Endothelial cell of umbilical vein (primary cell): Measurements from ENCODE around the gene RNF113B. TPM values are rescaled to one million over a fixed set of nuclear protein-coding genes. Genes with fewer than 3 reads are reported as not detected.

Source experiments
- BruUV-seq: library from RNA; stranded (reverse); fragments of 400-500 nt; replicated peaks from 2 replicates; lab custom pipeline; 2021; lab: Mats Ljungman, UMichigan
- CTCF ChIA-PET: fragments of 300-600, 350-600 bp; sonication (Branson Sonifier 250); formaldehyde crosslinking; loops from one replicate; lab custom pipeline; 2021; ENCODE audit warnings: antibody characterized with exemption, inconsistent platforms; lab: Charles Lee
- POLR2A ChIA-PET: fragments of 300-600, 350-600 bp; sonication (Branson Sonifier 250); formaldehyde crosslinking; loops from one replicate; lab custom pipeline; 2021; ENCODE audit warnings: antibody characterized with exemption, inconsistent platforms; lab: Charles Lee
- DNase-seq: peaks from one replicate; pipeline ENCODE4 v3.0.0-alpha.2; 2011; ENCODE audit warnings: low read depth, low spot score
- FAIRE-seq: peaks from 2 replicates; lab custom pipeline; 2011; peaks lifted over from hg19 to GRCh38; lab: Jason Lieb, UNC
- H2AFZ ChIP-seq: 2 replicates; pipeline ENCODE4 v1.6.0; 2012; ENCODE audit warnings: low read depth, low read length, control low read depth, inconsistent platforms
- H3K27ac ChIP-seq: 2 replicates; pipeline ENCODE4 v1.5.1; 2011; ENCODE audit warnings: low read depth, mild to moderate bottlenecking, control low read depth, low read length, moderate library complexity; ENCODE audit not compliant: insufficient read depth
- H3K27me3 ChIP-seq, 2 experiments: 2 replicates each; pipeline versions ENCODE4 v1.6.0 to v1.6.1; 2011; ENCODE audit warnings: low read length in 2 of 2, mixed read lengths in 1 of 2; ENCODE audit not compliant: control insufficient read depth in 2 of 2, insufficient read depth in 2 of 2
- H3K36me3 ChIP-seq, 2 experiments: 2 replicates in 1 of 2; 3 replicates in 1 of 2; pipeline ENCODE4 v1.5.1; 2011; ENCODE audit warnings: low read length in 2 of 2, mild to moderate bottlenecking in 1 of 2, moderate library complexity in 1 of 2; ENCODE audit not compliant: control insufficient read depth in 2 of 2, insufficient read depth in 2 of 2; ENCODE audit errors: extremely low read depth in 1 of 2
- H3K4me1 ChIP-seq: 3 replicates; pipeline ENCODE4 v1.5.1; 2011; ENCODE audit warnings: mild to moderate bottlenecking, low read length; ENCODE audit not compliant: control insufficient read depth, insufficient read depth; ENCODE audit errors: extremely low read depth
- H3K4me2 ChIP-seq: 2 replicates; pipeline ENCODE4 v1.6.1; 2011; ENCODE audit warnings: low read length, control low read depth, mixed read lengths; ENCODE audit not compliant: insufficient read depth
- H3K4me3 ChIP-seq, 3 experiments: fragments of 200-600 bp in 1 of 3; sonication (generic), shearing (Covaris generic) in 1 of 3; replicated peaks in 1 of 3; 2 replicates each; pipeline ENCODE4 v1.5.1; 2011 to 2016; ENCODE audit warnings: control low read depth in 3 of 3, low read length in 3 of 3, mild to moderate bottlenecking in 2 of 3, inconsistent platforms in 1 of 3, low read depth in 1 of 3, moderate library complexity in 1 of 3; ENCODE audit not compliant: insufficient read depth in 1 of 3
- H3K79me2 ChIP-seq: 2 replicates; pipeline ENCODE4 v1.6.0; 2012; ENCODE audit warnings: low read length, inconsistent platforms; ENCODE audit not compliant: control insufficient read depth, insufficient read depth
- H3K9ac ChIP-seq: replicated peaks from 2 replicates; pipeline ENCODE3; 2011; ENCODE audit warnings: low read length, control low read depth; ENCODE audit not compliant: insufficient read depth; ENCODE audit errors: extremely low read depth
- H3K9me1 ChIP-seq: replicated peaks from 3 replicates; pipeline ENCODE4 v1.6.0; 2011; ENCODE audit warnings: mild to moderate bottlenecking, low read length; ENCODE audit not compliant: control insufficient read depth, insufficient read depth; ENCODE audit errors: extremely low read depth
- H3K9me3 ChIP-seq: replicated peaks from 2 replicates; pipeline ENCODE4 v1.5.1; 2012; ENCODE audit warnings: low read length, inconsistent platforms; ENCODE audit not compliant: control insufficient read depth, insufficient read depth
- H4K20me1 ChIP-seq: replicated peaks from 2 replicates; pipeline ENCODE3; 2011; ENCODE audit warnings: mild to moderate bottlenecking, low read length; ENCODE audit not compliant: control insufficient read depth, insufficient read depth; ENCODE audit errors: extremely low read depth
- EZH2 ChIP-seq: IDR thresholded peaks from 2 replicates; pipeline ENCODE4 v1.6.1; 2012; ENCODE audit warnings: borderline replicate concordance, low read depth, mild to moderate bottlenecking, moderate library complexity, low read length, inconsistent platforms; ENCODE audit not compliant: severe bottlenecking
- FOS ChIP-seq: IDR thresholded peaks from 2 replicates; pipeline ENCODE4 v1.6.1; 2011; ENCODE audit warnings: mild to moderate bottlenecking, low read length, moderate library complexity, borderline replicate concordance; ENCODE audit not compliant: insufficient read depth
- GATA2 ChIP-seq: IDR thresholded peaks from 2 replicates; pipeline ENCODE4 v1.7.0; 2011; ENCODE audit warnings: low read depth, mild to moderate bottlenecking, moderate library complexity, mixed read lengths, low read length; ENCODE audit not compliant: insufficient read length, insufficient read depth
- JUN ChIP-seq: IDR thresholded peaks from 2 replicates; pipeline ENCODE4 v1.6.1; 2011; ENCODE audit warnings: borderline replicate concordance, low read depth; ENCODE audit not compliant: insufficient read length, insufficient read depth
- MAX ChIP-seq: IDR thresholded peaks from 2 replicates; pipeline ENCODE4 v1.6.1; 2011; ENCODE audit not compliant: insufficient read depth, insufficient read length
- MYC ChIP-seq: IDR thresholded peaks from one replicate; pipeline ENCODE4 v1.6.1; 2011; ENCODE audit warnings: mild to moderate bottlenecking, low read depth, low read length
- POLR2A ChIP-seq: IDR thresholded peaks from 2 replicates; pipeline ENCODE4 v1.6.1; 2012; ENCODE audit warnings: low read depth, mild to moderate bottlenecking, control low read depth, low read length
- POLR2AphosphoS5 ChIP-seq: IDR thresholded peaks from 2 replicates; pipeline ENCODE4 v1.6.1; 2012; ENCODE audit warnings: low read depth, mild to moderate bottlenecking, control low read depth, low read length, moderate library complexity; ENCODE audit not compliant: insufficient read depth
- dilution Hi-C: fragments of 300-500 bp; cut with MboI; formaldehyde crosslinking; loops from one replicate; pipeline ENCODE4 v1.15.0; 2019; ENCODE audit warnings: low sequenced_read_pairs; ENCODE audit not compliant: extremely low pct_ligation_motif_present
- intact Hi-C: fragments of 100-400 bp; cut with micrococcal nuclease; formaldehyde crosslinking; loops from one replicate; pipeline ENCODE4 v1.10.0; 2022
- polyA plus RNA-seq, 4 experiments: library from polyadenylated mRNA; depleted of rRNA in 3 of 4; stranded (reverse) in 3 of 4; unstranded in 1 of 4; fragments of >200 nt; gene quantifications; 2 replicates each; pipeline versions ENCODE4 v1.2.1 to v1.2.3, GENCODE V29; 2011 to 2012; ENCODE audit warnings: missing spikeins in 1 of 4
- total RNA-seq: library from RNA; stranded (reverse); gene quantifications from 2 replicates; pipeline ENCODE4 v1.2.3, GENCODE V29; 2021
- TF ChIP-seq, protein P1 (sequence below), 2 donors: IDR thresholded peaks; 1 replicate in 1 of 2; 2 replicates in 1 of 2; pipeline ENCODE4 v1.5.1; 2011; ENCODE audit warnings: low read length in 2 of 2, mild to moderate bottlenecking in 2 of 2, moderate library complexity in 2 of 2, control low read depth in 1 of 2, inconsistent platforms in 1 of 2, low read depth in 1 of 2; ENCODE audit not compliant: insufficient read depth in 1 of 2; ENCODE audit errors: extremely low read depth in 1 of 2

The RNF113B gene
- total and polyA plus RNA-seq, 2 donors (not counting 3 experiments of a cell fraction or from before 2014, with no cell fraction given): not detected

- ChIA-PET CTCF (interaction anchor here (0.7 to 1.4 kb wide), 3 partner anchors 10 to 481 kb away, joined by 3 read pairs; no protein-coding TSS in a partner anchor), POLR2A (no interaction called here)
- DNase-seq: peak; percentile 48
- peaks cover 0 to 2% of the 10 kb centered on the region in 2 experiments for H3K36me3 ChIP-seq
- dilution Hi-C loops: no loop called here
- peaks cover 10% of the 10 kb centered on the region for H3K79me2 ChIP-seq
- no peaks in the 10 kb centered on the region for H3K9me1 ChIP-seq
- BruUV-seq: no TSS peak
- H3K9ac ChIP-seq: no peak overlapping the region
- TF ChIP-seq EZH2: no peak
- TF ChIP-seq, protein P1, sequence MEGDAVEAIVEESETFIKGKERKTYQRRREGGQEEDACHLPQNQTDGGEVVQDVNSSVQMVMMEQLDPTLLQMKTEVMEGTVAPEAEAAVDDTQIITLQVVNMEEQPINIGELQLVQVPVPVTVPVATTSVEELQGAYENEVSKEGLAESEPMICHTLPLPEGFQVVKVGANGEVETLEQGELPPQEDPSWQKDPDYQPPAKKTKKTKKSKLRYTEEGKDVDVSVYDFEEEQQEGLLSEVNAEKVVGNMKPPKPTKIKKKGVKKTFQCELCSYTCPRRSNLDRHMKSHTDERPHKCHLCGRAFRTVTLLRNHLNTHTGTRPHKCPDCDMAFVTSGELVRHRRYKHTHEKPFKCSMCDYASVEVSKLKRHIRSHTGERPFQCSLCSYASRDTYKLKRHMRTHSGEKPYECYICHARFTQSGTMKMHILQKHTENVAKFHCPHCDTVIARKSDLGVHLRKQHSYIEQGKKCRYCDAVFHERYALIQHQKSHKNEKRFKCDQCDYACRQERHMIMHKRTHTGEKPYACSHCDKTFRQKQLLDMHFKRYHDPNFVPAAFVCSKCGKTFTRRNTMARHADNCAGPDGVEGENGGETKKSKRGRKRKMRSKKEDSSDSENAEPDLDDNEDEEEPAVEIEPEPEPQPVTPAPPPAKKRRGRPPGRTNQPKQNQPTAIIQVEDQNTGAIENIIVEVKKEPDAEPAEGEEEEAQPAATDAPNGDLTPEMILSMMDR (IDR thresholded peaks at IDR 0.05; ENCODE audit: extremely low read depth in 1 of 2, insufficient read depth in 1 of 2, low read depth in 1 of 2, low read length in 2 of 2): no peak
- TF ChIP-seq POLR2AphosphoS5: no peak
- no peak for TF ChIP-seq POLR2A
- TF ChIP-seq GATA2: no peak
- no peak for TF ChIP-seq MYC
- no peak for TF ChIP-seq FOS
- no peak for TF ChIP-seq MAX
- no peak for TF ChIP-seq JUN
- H3K4me3 ChIP-seq: peak overlapping the region in 1 of 3 experiments; percentile 13
- H2AFZ ChIP-seq: peak overlapping the region; percentile 63
- H3K4me1 ChIP-seq: peaks cover 32% of the 10 kb centered on the region
- FAIRE-seq: no peak
- no peaks in the 10 kb centered on the region for H4K20me1 ChIP-seq
- peak overlapping the region; percentile 19 for H3K27ac ChIP-seq
- H3K27me3 ChIP-seq: no peaks in the 10 kb centered on the region
- intact Hi-C loops: loop anchor here (2.0 kb wide), 1 partner anchor 27 kb away; no protein-coding TSS in a partner anchor
- no peaks in the 10 kb centered on the region for H3K9me3 ChIP-seq
- peak overlapping the region; percentile 75 for H3K4me2 ChIP-seq
Observed at GRCh38 chr13:98171900-98172589, 5.0 kb downstream of the RNF113B start.
